OCI-LY7 (cell line): ENCODE results near the gene COLQ. TPM values are rescaled to one million over a fixed set of nuclear protein-coding genes. Genes with fewer than 3 reads are reported as not detected.

Experiments used
- BruUV-seq: library from RNA; stranded (reverse); fragments of 400-500 nt; replicated peaks from 2 replicates; lab custom pipeline; 2021; lab: Mats Ljungman, UMichigan
- CTCF ChIA-PET: fragments of 300-600 bp; sonication (Branson Sonifier 250); formaldehyde crosslinking; loops from one replicate; lab custom pipeline; 2022; ENCODE audit warnings: antibody characterized with exemption; ENCODE audit not compliant: unreplicated experiment; lab: Charles Lee
- POLR2A ChIA-PET: fragments of 300-600 bp; sonication (Branson Sonifier 250); formaldehyde crosslinking; loops from one replicate; lab custom pipeline; 2022; ENCODE audit warnings: antibody characterized with exemption; lab: Charles Lee
- DNase-seq: peaks from one replicate; pipeline ENCODE4 v3.0.0-alpha.2; 2015; ENCODE audit warnings: low spot score
- H2AFZ ChIP-seq: fragments of 200-600 bp; sonication (generic), shearing (Covaris generic); 2 replicates; pipeline ENCODE4 v1.6.1; 2014; ENCODE audit warnings: mild to moderate bottlenecking, antibody characterized with exemption, low read length, moderate library complexity
- H3K27ac ChIP-seq: fragments of 200-600 bp; sonication (generic); 2 replicates; pipeline ENCODE4 v1.5.1; 2014; ENCODE audit warnings: mixed run types, low read depth, mild to moderate bottlenecking, moderate library complexity, low read length, inconsistent platforms; ENCODE audit not compliant: poor library complexity, severe bottlenecking
- H3K36me3 ChIP-seq: fragments of 200-600 bp; sonication (generic); 2 replicates; pipeline ENCODE4 v1.6.1; 2014; ENCODE audit warnings: mild to moderate bottlenecking, antibody characterized with exemption, low read length, moderate library complexity, mixed read lengths; ENCODE audit not compliant: insufficient read depth
- H3K4me1 ChIP-seq: fragments of 200-600 bp; sonication (generic); 2 replicates; pipeline ENCODE4 v1.5.1; 2014; ENCODE audit warnings: mild to moderate bottlenecking, low read length; ENCODE audit not compliant: insufficient read depth, poor library complexity, severe bottlenecking
- H3K4me2 ChIP-seq: fragments of 200-600 bp; sonication (generic); 2 replicates; pipeline ENCODE4 v1.6.1; 2014; ENCODE audit warnings: mild to moderate bottlenecking, low read length
- H3K4me3 ChIP-seq: fragments of 200-600 bp; sonication (generic); 2 replicates; pipeline ENCODE4 v1.5.1; 2014; ENCODE audit warnings: mild to moderate bottlenecking, low read depth, low read length; ENCODE audit not compliant: poor library complexity, severe bottlenecking
- H3K79me2 ChIP-seq: fragments of 200-600 bp; sonication (generic); 2 replicates; pipeline ENCODE4 v1.6.1; 2016; ENCODE audit warnings: low read depth, mild to moderate bottlenecking, low read length, moderate library complexity, mixed read lengths; ENCODE audit not compliant: insufficient read depth
- H3K9me2 ChIP-seq: fragments of 200-600 bp; sonication (generic); 2 replicates; pipeline ENCODE4 v1.6.1; 2016; ENCODE audit warnings: mild to moderate bottlenecking, low read length, mixed read lengths; ENCODE audit not compliant: insufficient read depth
- H3K9me3 ChIP-seq: fragments of 200-600 bp; sonication (generic); 2 replicates; pipeline ENCODE4 v1.6.1; 2014; ENCODE audit warnings: mild to moderate bottlenecking, mixed run types, low read length, mixed read lengths
- H4K20me1 ChIP-seq: fragments of 200-600 bp; sonication (generic); 2 replicates; pipeline ENCODE4 v1.6.1; 2014; ENCODE audit warnings: mild to moderate bottlenecking, antibody characterized with exemption, low read length, moderate library complexity, mixed read lengths; ENCODE audit not compliant: insufficient read depth
- CTCF ChIP-seq: fragments of 200-600 bp; sonication (generic); conservative IDR thresholded peaks from 2 replicates; pipeline ENCODE4 v1.5.1; 2014; ENCODE audit warnings: mild to moderate bottlenecking, antibody characterized with exemption, low read length, moderate library complexity, mixed read lengths
- EZH2phosphoT487 ChIP-seq: fragments of 200-600 bp; sonication (generic); IDR thresholded peaks from 2 replicates; pipeline ENCODE4 v1.6.1; 2018; ENCODE audit warnings: low read depth, borderline replicate concordance, mild to moderate bottlenecking, mixed run types, antibody characterized with exemption, low read length, moderate library complexity, mixed read lengths
- intact Hi-C: fragments of 100-400 bp; cut with micrococcal nuclease; formaldehyde crosslinking; loops from one replicate; pipeline ENCODE4 v1.10.0; 2022; ENCODE audit not compliant: unreplicated experiment
- total RNA-seq, 2 experiments: library from RNA; depleted of rRNA in 1 of 2; stranded (reverse); fragments of >200 nt in 1 of 2; shearing (Covaris generic) in 1 of 2; gene quantifications; 2 replicates each; pipeline ENCODE4 v1.2.3, GENCODE V29; 2014 to 2022

The COLQ gene
- total RNA-seq, 2 experiments from 2014 or later: 0.42 to 1.4 TPM

- Histone ChIP-seq H3K9me3 (peaks cover 5% of the 10 kb centered on the region; the same call in 1 of the 2 replicates), H3K4me3 (peak within 1 kb of the TSS; percentile 96), H2AFZ (peak within 1 kb of the TSS; percentile 85), H3K79me2 (peaks cover 61% of the 10 kb centered on the region), H3K27ac (peak within 1 kb of the TSS; percentile 60), H3K4me1 (peaks cover 23% of the 10 kb centered on the region), H3K4me2 (peak within 1 kb of the TSS; percentile 98), H4K20me1 (peaks cover 14% of the 10 kb centered on the region; the same call in 1 of the 2 replicates), H3K36me3 (peaks cover 57% of the 10 kb centered on the region), H3K9me2 (no peaks in the 10 kb centered on the region)
- peak; percentile 36 for TF ChIP-seq CTCF
- TF ChIP-seq EZH2phosphoT487: no peak
- ChIA-PET CTCF (no interaction called here), POLR2A (interaction anchor here (0.5 to 1.4 kb wide), 2 partner anchors 22 to 180 kb away, joined by 3 read pairs; no protein-coding TSS in a partner anchor)
- no TSS peak for BruUV-seq
- intact Hi-C loops: loop anchor here (2.0 kb wide), 1 partner anchor 173 kb away; the partner anchor contains the start of genes BTD and HACL1
- peak; percentile 90 for DNase-seq
These were observed 94.2 kb downstream of the COLQ start, which contains the start of the genes EAF1 and METTL6 for GRCh38 chr3:15427182-15427880. EAF1 (plus strand) TSS chr3:15427598; CDS start chr3:15427780, 182 bp downstream. METTL6 (minus strand) TSS chr3:15427544; CDS start chr3:15426511, 1,033 bp downstream.

GRCh38 chr3:15426579-15427118 lies 94.9 kb downstream of the COLQ start:
- intact Hi-C loops: loop anchor here (2.0 kb wide), 1 partner anchor 174 kb away; the partner anchor contains the start of genes BTD and HACL1
- Histone ChIP-seq H3K9me3 (peaks cover 5% of the 10 kb centered on the region; the same call in 1 of the 2 replicates), H3K4me2 (peak overlapping the region; percentile 98), H2AFZ (peak overlapping the region; percentile 85), H3K36me3 (peaks cover 56% of the 10 kb centered on the region), H3K79me2 (peaks cover 56% of the 10 kb centered on the region), H3K4me3 (peak overlapping the region; percentile 96), H3K4me1 (peaks cover 23% of the 10 kb centered on the region), H4K20me1 (peaks cover 14% of the 10 kb centered on the region; the same call in 1 of the 2 replicates), H3K9me2 (no peaks in the 10 kb centered on the region), H3K27ac (peak overlapping the region; percentile 60)
- POLR2A ChIA-PET: interaction anchor here (0.6 to 1.4 kb wide), 2 partner anchors 22 to 66 kb away, joined by 3 read pairs; no protein-coding TSS in a partner anchor
- DNase-seq: no peak
- CTCF ChIA-PET: no interaction called here
- TF ChIP-seq CTCF (no peak; the same call in 1 of the 2 replicates), EZH2phosphoT487 (no peak)
- TSS peak; percentile 77 for BruUV-seq
